K562 (cell line): Measurements from ENCODE around the gene PREB. TPM values are rescaled to one million over a fixed set of nuclear protein-coding genes. Genes with fewer than 3 reads are reported as not detected.

Experiments
- TAF9B ChIP-seq: fragments of 450-650 bp; IDR thresholded peaks from 2 replicates; pipeline ENCODE4 v1.6.1; 2018; ENCODE audit warnings: mild to moderate bottlenecking; ENCODE audit not compliant: partially characterized antibody
- polyA plus RNA-seq, 8 experiments: library from polyadenylated mRNA; depleted of rRNA in 4 of 8; stranded (reverse) in 5 of 8; unstranded in 3 of 8; fragments of >200 nt; fragmentation: Nextera tagmentation in 2 of 8; fragmentation: Illumina TruSeq in 1 of 8; extraction: Ambion mirVana in 2 of 8; extraction: Trizol in 1 of 8; gene quantifications; 2 replicates each; pipeline versions ENCODE4 v1.2.1 to v1.2.3, GENCODE V29; 2011 to 2014; ENCODE audit warnings: inconsistent platforms in 1 of 8, missing spikeins in 1 of 8
- total RNA-seq, 7 experiments: library from RNA; depleted of rRNA in 6 of 7; stranded (reverse); fragments of >200 nt in 6 of 7; fragmentation: Illumina TruSeq in 2 of 7; extraction: Trizol in 2 of 7; gene quantifications; 2 replicates each; pipeline versions ENCODE4 v1.2.1 to v1.2.3, GENCODE V29; 2011 to 2021; ENCODE audit warnings: low replicate concordance in 1 of 7
- TF ChIP-seq, protein P1 (sequence below): sonication (generic); formaldehyde crosslinking; IDR thresholded peaks from 2 replicates; pipeline ENCODE4 v1.8.1; 2023; ENCODE audit warnings: missing genetic modification reagents, mild to moderate bottlenecking, borderline replicate concordance
- TF ChIP-seq, protein P2 (sequence below): fragments of 200-400 bp; formaldehyde crosslinking; IDR thresholded peaks from 2 replicates; pipeline ENCODE4 v1.6.1; 2017; ENCODE audit warnings: mild to moderate bottlenecking, low read depth, low read length, moderate library complexity

PREB gene
- total and polyA plus RNA-seq, 9 of the 15 experiments (the other 6 are each of a cell fraction or from before 2014, with no cell fraction given), result 35.1 to 84.2 (median 67.2) TPM

DNA sequence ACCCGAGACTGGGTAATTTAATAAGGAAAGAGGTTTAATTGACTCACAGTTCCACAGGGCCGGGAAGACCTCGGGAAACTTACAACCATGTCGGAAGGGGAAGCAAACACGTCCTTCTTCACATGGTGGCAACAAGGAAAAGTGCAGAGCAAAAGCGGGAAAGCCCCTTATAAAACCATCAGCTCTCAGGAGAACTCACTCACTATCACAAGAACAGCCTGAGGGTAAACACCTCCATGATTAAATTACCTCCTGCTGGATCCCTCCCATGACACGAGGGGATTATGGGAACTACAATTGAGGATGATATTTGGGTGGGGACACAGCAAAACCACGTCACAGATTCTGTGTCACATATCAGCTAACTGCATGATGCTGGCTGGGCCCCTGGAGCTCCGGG is 25.8 kb upstream of the PREB start (continued):
- TF ChIP-seq TAF9B, result no peak
- TF ChIP-seq, protein P1, sequence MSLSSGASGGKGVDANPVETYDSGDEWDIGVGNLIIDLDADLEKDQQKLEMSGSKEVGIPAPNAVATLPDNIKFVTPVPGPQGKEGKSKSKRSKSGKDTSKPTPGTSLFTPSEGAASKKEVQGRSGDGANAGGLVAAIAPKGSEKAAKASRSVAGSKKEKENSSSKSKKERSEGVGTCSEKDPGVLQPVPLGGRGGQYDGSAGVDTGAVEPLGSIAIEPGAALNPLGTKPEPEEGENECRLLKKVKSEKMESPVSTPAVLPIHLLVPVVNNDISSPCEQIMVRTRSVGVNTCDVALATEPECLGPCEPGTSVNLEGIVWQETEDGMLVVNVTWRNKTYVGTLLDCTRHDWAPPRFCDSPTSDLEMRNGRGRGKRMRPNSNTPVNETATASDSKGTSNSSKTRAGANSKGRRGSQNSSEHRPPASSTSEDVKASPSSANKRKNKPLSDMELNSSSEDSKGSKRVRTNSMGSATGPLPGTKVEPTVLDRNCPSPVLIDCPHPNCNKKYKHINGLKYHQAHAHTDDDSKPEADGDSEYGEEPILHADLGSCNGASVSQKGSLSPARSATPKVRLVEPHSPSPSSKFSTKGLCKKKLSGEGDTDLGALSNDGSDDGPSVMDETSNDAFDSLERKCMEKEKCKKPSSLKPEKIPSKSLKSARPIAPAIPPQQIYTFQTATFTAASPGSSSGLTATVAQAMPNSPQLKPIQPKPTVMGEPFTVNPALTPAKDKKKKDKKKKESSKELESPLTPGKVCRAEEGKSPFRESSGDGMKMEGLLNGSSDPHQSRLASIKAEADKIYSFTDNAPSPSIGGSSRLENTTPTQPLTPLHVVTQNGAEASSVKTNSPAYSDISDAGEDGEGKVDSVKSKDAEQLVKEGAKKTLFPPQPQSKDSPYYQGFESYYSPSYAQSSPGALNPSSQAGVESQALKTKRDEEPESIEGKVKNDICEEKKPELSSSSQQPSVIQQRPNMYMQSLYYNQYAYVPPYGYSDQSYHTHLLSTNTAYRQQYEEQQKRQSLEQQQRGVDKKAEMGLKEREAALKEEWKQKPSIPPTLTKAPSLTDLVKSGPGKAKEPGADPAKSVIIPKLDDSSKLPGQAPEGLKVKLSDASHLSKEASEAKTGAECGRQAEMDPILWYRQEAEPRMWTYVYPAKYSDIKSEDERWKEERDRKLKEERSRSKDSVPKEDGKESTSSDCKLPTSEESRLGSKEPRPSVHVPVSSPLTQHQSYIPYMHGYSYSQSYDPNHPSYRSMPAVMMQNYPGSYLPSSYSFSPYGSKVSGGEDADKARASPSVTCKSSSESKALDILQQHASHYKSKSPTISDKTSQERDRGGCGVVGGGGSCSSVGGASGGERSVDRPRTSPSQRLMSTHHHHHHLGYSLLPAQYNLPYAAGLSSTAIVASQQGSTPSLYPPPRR (CRISPR knock-in tag), result no peak
- TF ChIP-seq, protein P2, sequence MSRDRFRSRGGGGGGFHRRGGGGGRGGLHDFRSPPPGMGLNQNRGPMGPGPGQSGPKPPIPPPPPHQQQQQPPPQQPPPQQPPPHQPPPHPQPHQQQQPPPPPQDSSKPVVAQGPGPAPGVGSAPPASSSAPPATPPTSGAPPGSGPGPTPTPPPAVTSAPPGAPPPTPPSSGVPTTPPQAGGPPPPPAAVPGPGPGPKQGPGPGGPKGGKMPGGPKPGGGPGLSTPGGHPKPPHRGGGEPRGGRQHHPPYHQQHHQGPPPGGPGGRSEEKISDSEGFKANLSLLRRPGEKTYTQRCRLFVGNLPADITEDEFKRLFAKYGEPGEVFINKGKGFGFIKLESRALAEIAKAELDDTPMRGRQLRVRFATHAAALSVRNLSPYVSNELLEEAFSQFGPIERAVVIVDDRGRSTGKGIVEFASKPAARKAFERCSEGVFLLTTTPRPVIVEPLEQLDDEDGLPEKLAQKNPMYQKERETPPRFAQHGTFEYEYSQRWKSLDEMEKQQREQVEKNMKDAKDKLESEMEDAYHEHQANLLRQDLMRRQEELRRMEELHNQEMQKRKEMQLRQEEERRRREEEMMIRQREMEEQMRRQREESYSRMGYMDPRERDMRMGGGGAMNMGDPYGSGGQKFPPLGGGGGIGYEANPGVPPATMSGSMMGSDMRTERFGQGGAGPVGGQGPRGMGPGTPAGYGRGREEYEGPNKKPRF, result no peak
